Measurements from ENCODE around the gene EFNA5. TPM values are rescaled to one million over a fixed set of nuclear protein-coding genes. Genes with fewer than 3 reads are reported as not detected.

Gene EFNA5
- polyA plus RNA-seq, 10 donors = 3.0 to 18.5 (median 4.8) TPM

DNA sequence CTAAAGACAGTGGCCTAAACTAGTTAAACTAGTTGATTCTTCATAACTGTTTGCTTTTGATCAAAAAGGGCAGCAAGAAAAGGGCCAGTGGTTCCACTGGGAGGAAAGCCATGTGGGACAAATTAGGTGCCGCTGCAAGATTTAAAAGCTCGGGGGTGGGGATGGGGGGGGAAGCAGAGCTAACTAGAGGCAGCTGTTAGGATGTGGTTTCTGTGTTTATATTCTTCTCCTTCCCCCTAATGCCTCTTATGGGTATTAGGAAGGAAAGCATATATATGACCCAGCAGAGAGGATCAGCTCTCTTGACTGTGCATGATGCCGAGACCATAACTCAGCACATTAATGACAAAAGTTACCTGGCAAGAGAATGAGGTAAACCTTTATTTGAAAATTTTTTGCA lies 65.7 kb downstream of the EFNA5 start:
- DNase-seq = peak in 1 of 3 donors; percentile 28

DNA sequence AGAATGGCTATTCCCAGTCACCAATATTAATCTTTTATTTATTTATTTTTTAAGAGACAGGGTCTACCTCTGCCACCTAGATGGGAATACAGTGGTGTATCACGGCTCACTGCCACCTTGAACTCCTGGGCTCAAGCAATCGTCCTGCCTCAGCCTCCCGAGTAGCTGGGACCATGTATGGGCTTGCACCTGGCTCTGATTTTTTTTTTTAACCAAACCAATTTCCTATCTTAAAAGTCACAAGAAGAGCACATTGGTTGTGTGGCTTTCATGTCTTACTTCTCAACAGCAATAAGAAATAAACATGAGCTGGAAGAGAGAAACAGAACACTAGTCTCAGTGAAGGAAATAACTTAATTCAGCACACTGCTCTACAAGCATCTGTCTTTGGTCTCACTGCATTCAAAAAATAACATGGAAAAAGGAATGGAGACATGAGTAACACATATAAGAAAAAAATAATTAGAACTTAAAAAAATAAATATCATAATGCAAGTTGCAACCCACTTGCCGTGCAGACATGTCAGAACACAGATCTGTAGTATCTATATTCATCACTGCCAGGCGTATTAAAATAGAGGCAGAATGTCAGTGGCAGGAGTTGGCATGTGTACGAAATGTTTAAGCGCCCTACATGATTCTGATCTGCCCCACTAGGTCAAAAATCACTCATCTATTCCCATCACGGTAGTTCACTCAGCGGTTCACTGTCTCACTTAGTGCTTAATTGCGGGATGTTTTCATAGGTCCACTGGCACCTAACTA lies 66.4 kb downstream of the EFNA5 start:
- no peak for DNase-seq

DNA sequence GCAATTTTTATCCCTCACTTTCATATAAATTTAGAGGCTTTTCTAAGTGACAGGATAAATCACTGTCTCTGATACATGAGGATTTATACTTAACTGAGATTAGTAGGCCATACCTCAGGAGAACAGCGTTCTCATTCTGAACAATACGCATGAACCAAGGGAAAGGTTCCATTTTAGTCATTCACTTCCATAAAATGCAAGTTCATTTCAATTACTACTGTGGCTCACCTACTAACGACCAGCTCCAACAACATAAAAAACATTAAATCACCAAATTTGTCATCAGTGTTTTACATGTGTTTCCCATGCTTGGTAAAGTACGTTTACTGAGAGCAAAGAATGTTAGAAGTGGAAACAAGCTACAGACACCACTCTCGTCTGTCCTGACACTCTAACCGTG lies 67.4 kb downstream of the EFNA5 start:
- no peak for DNase-seq

DNA sequence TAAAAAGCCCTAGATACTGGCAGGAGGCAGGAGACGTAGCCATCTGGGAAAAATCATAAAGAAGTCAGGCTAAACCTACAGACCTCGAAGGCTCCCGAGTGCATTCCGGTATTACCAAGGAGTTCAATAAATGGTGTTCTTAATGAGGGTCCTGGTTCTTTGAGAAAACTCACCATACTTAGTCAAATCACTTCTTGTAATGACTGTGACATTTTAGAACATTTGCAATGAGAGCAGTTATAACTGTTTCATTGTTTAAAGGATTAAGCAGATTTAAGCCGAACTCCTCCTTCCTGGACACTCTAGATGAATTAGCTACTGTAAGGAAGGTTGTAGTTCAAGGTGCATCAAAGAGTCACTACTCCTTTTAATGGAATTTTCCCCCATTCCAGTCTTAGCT lies 67.8 kb downstream of the EFNA5 start:
- no peak for DNase-seq

DNA sequence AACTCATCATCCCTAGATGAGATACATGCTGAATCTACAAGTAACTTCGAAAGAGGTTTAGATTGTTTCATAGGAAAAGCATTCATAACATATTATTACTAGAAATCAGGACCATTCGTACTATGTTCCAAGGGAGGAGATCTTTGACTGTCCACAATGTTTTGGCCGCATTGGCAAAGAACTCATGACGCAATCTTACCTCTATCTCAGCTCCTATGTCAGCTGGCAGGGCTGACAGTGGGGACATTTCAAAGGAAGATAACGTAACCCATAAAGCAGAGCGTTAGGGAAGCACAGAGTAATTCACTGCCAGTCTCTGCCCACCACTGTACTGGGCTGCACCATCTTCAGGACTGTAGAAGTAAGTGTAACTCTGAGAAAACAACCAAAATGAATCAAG lies 69.7 kb downstream of the EFNA5 start:
- DNase-seq = no peak

DNA sequence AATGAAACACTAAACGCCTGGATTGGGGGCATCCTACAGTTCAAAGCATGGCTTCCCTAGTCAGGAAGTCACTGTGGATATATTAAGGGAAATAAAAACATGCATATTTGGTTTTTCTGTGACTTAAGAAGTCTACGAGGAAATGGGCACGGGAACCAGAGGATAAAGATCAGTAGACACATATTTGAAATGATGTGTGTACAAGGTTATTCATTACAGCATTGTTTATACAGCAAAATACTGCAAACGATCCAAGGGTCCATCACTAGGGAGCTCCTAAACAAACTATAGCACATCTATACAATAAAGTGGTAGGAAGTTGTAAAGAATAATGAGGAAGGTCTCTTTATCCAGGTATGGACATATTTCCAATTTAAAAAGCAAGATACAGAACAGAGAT lies 71.8 kb downstream of the EFNA5 start:
- no peak for DNase-seq

DNA sequence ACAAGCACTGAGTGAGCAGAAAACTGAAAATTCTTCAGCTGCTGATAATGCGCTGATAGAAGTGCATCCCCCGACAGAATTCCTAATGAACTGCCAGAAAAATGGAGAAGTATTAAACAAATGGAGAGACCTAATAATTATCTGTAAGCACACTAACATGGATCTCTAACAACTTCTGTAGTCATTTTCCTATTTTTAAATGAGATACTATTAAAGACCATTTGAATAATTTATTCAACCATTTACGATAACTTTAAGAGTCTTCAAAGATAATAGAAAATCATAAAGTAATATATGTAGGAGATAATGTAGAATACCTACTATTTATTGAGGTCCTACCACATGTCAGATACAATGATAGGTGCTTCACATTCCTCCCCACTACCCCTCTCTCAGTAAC lies 72.9 kb downstream of the EFNA5 start:
- DNase-seq = no peak

DNA sequence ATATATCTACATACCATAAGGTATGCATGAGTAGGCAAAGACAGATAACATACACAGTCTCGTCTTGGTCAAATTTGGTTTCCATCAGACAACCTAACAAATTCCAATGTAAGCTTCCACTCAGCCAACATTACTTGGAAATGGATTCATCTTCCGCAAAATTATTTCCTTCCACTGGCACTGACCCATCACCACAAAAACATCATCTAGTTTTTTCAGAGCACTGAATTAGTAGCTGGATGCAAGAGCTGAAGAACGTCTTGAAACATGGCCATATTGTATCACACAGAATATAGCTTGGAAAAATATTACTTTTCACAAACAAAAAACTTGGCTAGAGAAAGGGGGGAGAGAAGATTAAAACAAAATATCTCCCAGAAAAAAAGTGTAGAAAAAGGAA lies 73.5 kb downstream of the EFNA5 start:
- no peak for DNase-seq

DNA sequence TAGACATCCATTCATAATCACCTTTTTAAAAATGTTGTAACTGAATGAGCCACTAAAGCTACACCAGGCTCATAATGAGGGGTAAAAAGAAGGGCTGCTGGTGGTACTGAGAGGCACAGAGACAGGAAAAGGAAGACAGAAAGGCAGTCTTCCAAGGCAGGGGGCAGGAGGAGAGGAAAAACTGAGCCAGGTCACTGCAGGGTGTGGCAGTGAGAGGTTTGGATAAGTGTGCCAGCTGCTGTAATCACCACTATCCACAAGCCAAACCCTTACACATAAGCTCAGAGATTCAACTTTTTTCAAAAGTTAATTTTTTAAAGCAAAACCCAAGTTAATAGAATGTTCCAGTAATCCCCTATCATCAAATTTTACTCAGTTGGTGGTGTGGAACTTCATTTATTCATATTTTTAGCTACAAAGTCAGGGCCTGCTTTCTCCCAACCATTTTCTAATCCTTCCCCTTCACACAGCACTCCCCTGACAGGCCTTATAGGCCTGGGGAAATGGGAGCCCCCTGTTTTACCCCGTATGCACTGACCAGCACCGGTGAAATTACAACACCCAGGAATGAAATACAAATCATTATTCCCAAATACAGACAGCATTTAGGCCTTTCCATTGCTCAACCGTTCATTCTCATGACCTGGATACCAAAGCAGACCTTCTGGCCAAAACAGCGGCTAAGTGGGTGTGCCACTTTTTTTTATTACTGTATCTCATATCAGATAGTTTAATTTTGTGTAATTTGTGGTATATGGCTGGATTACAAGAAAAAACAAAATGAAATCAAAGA lies 76.3 kb downstream of the EFNA5 start:
- no peak for DNase-seq

DNA sequence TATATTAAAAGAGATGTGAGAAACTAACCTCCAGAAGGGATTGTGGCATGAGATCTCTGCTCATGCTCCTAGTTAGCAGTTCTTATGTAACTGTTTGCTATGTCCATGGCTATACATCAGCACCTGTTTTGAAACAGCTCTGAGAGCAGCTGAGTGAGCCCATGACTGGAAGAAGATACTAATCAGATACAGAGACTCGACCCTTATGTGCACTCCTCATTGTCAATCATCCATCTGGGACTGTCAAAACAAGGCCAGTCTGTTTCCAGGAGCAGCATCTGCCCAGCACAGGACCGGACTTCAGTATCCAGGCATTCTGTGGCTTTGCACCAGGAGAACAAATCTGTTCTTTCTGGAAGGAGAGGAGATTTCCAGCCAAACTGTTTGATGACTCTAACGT lies 77.7 kb downstream of the EFNA5 start:
- peak in 2 of 3 donors; percentile 55 to 62 for DNase-seq

DNA sequence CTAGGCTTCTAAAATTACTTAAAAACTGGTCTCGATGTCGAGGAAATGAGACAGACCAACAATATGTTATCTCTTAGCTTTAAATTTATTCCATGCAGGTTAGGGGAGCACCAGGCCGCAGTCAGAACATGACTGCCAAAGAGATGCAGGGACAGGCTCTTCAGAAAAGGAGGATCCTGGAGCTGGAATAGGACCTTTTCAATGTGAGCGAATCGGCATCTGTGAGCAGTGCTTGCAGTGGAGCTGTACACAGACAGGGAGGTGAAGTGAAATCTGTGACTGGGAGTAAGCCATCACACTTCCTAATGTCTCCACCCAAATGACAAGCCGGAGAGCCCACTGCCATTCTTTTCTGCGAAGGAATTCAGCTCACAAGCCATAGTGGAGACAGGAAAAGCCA lies 78.2 kb downstream of the EFNA5 start:
- DNase-seq = no peak

DNA sequence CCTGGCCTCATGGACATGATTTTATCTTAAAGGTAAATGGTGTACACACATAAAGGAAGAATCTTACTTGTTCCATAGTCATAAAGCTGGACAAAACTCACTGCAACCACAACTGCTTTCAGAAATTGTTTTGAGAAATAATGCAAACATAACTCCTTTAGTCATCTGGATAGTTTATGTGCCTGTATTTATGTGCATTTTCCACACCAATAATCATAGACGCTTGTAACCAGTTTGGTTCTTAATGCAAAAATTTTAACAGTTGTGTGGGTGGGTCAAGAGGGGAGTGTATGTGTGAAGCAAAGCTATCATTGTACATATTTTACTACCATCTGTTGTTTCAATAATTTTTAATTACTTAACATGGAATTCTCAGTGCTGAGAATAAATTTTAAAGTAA lies 80.1 kb downstream of the EFNA5 start:
- no peak for DNase-seq

DNA sequence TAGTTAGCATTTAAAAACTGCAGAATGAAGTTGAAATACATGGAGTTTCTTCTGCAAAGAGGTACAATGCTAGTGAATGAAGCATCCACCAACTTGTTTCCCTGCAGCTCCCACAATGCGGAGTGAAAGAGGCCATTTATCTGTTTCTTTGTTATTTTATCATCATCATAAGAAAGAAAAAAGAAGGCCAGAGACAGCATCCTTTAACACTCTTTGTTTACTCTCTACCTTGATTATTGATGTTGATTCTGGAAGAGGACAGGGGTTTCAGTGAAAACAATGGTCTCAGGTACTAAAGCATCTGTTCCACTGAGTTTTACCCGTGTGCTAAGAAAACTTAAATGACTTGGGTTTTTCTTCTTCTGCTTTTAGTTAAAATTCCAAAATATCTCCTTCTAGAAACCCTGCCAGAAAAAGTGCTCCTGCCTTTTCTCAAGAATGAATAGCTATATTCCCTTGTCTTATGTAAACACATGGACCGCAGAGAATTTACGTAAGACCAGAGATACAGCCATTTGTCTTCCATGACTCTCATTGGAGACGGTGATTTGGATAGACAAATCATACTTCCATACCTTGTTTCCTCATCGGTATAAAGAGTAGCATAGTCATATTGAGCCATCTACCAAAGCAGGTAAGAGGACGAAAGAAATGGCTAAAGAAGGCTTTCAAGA lies 81.1 kb downstream of the EFNA5 start:
- DNase-seq = no peak

DNA sequence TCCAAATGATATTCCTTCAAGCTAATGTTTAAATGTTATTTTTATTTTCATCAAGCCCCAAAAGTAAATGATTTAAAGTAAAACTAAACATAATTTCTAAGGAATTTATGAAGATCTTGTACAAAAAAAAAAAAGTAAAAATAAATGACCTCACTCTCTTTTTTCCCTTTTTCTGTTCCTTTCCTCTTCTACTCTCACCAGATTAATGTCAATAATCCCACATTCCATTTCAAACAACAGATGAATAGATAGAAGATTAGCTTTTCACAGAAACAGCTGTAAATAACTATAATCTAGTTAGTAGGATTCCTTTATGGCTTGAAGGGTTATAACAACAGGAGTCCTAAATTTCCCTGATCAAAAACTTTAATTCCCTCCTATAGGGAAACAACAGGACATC lies 88.1 kb downstream of the EFNA5 start:
- no peak for DNase-seq

DNA sequence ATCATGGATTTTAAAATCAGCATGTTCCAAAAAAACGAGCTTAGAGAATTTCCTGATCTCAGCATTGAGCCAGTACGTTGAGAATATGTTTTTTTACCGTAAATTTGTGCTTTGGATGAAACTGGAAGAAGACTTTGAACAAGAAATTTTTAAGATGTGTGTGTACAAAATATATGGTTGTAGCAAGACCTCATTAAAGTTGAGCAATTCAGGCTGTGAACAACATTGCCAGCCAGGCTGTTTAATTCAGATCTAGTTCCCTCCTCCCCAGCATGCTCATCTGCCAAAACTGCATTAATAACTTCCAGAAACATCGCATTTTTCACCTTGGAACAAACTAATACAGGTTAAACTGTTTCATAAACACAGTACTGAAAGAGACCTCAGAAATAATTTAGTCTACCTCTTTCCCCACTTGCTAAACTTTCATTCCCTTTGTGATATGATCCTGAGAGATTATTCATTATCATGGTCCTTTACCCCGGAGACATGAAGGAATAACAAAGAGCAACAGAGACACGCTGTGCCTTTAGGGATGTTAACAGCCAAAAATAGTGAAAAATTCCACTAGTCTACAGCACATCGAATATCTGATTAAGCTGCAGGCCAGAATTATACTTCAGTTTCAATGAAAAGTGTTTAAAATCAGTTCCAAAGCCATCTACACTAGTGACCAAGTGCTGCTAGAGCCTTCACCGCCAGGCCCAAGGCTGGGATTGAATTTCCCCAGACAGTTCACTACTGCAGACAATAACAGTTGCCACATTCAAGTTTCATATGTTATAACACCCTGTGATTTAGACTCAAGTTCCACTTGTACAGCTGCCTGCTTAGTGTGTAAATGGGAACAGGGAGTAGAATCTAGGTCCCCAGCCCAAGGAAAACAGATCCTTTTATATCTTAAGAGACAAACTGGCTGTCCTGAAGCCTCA lies 89.6 kb downstream of the EFNA5 start:
- DNase-seq = peak in 1 of 3 donors; percentile 36

DNA sequence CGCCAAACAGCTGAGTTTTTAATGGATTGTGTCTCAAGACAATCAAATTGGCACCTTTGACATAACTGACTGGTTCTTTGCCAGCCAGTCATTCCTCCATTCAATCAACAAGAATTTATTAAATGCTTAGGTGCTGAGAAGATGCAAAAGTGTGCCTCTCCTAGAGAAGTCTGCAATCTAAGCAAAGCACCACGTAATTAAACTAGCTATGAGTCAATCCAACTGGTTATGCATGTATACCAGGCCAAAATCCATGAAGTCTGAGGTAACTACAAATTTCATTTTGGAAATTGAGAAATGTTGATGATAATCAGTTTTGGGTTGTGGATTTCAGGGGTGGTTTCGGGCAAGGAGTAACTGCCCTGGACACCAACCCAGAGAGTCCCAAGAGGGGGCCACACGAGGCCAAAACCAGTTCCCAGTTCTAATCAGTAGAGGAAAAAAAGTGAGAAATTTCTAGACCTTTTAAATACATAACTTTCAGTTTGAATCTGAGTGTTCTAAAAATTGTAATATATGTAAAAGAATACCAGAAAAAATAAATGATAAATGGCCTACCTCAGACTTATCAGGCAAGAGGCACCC lies 92.6 kb downstream of the EFNA5 start:
- DNase-seq = no peak

DNA sequence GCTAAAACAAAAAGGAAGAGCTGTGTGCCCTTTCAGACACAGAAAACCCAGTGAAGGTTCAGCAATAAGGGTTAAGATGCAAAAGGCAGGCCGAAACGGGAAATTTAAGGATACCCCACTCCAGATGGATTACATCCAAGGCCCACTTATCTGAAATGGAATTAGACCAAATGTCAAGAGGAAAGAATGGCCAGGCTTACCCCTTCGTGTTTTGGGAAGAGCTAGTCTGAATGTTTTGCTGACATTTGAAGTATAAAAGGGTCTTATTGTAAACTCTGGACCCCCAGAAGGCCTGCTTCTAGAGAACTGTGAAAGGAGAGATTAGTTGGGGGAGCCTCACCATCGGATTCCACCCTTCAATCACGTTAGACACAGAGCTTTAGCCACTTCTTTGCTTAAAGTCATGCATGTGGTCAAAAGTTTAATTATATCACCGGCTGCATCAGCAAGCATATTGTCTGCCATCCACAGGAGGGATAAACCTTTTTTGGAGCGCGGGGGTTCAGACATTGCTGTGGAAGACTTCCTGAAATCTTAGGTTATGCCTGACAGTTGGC lies 93.3 kb downstream of the EFNA5 start:
- DNase-seq = no peak

DNA sequence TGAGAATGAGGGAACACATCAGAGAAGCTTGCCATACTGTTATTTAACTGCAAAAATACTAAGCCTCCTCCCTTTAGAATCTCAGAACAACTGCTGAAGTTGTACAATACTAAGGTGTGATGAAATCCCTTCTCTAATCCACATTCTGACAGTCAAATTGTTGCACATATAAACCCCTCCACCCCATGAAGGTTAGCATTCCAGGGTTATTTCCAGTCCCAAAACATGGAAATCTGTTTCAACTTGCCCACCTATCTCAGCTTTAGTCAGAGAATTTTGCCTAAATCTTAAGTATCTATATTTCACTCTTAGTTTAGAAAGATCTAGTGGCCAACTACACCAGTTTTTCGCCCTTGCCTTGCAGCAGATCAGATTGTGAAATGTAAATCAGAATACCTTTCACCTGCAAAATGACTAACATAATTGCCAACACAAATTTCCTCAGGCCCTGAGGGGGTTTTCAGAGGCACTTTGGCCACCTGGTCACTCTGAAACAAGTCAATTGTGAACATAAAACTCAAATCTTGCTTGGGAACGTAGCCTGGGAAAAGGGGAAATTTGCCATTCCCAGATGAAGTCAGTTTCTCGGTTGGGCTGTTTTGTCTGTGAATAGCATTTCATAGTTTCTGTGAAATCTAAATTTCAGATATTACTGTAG lies 93.9 kb downstream of the EFNA5 start:
- DNase-seq = no peak

DNA sequence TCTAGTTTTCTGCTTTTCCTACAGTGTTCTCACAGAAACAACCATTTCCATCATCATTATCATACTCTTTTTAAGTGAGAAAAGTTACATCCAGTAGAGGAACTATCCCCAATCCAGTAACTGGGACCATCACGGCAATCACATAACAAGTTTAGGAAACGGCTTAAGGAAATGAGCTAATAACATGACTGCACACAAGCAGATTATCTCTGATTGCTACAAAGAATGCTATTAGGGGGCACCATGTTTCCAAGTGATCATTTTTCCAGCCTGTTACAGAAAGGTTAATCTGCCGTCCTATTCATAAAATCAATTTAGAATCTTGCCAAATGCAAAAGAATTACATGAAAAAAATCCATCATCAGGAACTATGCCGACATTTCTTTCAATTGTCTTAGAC lies 94.6 kb downstream of the EFNA5 start:
- no peak for DNase-seq

DNA sequence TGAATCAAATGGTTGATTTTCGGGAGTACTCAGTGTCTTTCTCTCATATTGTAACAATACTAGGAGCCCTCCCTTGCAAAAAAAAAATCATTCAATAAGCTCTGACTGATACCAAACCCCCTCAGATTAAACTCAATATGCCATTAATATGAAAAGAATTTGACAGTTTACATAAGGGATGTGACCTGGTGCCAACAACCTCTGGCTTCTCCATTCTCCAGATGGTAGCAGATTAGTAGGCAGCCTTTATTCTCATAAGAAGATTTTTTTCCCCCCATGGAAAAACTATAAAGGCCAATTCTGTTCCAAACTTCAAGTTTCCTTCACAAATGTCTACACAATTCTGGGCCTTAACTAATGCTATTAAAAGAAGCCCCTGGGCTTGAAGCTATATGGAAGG lies 96.5 kb downstream of the EFNA5 start:
- DNase-seq = no peak
